OCI-LY3 (cell line): ENCODE measurements around the gene DNAH10.

Experiments used
- CTCF ChIP-seq: fragments of 200-600, 300-600 bp; sonication (generic); IDR thresholded peaks from 2 replicates; pipeline ENCODE4 v1.5.1; 2014; ENCODE audit warnings: antibody characterized with exemption, low read length, low read depth
- EZH2phosphoT487 ChIP-seq: fragments of 200-600 bp; shearing (Covaris generic); IDR thresholded peaks from 2 replicates; pipeline ENCODE4 v1.6.1; 2018; ENCODE audit warnings: antibody characterized with exemption, mixed run types, low read depth

DNA sequence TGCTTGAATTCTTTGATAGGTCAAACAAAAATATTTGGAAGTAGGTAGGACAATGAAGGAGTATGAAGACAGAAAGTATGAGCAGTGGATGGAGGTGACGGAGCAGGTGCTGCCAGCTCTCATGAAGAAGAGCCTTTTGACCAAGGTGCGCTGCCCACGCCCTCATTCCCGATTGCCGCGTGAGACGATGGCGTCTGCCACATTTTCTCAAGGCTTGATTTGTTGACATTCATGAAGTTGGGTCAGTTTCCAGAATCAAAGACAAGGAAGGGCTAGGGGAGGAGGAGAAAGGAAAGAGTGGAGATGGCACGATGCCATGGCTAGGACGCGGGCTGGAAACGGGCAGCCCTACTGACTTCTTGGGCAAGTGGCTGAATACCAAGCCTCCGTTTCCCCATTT, 37.1 kb downstream of the DNAH10 start:
- TF ChIP-seq CTCF (no peak), EZH2phosphoT487 (no peak)
